SK-N-SH treated with all-trans-retinoic acid at 6 μM for 48 hours (cell line): ENCODE measurements around the gene NPR3.
"Not testable (repeated sequence)": the region's sequence is repeated elsewhere in the genome, so short reads cannot be mapped to it uniquely, and the experiment has no call there.

Source experiments
- ATAC-seq: fragments of 200-7000 bp; cut with Tn5 transposase; 3 replicates; pipeline ENCODE4 v1.9.1; 2020; ENCODE audit warnings: mild to moderate bottlenecking, moderate library complexity
- BACH2 ChIP-seq: fragments of 250-450 bp; sonication (Bioruptor Pico); IDR thresholded peaks from 2 replicates; pipeline ENCODE4 v1.9.0; 2021; ENCODE audit warnings: mild to moderate bottlenecking, borderline replicate concordance
- ESRRG ChIP-seq: fragments of 250-450 bp; sonication (Bioruptor Pico); IDR thresholded peaks from 2 replicates; pipeline ENCODE4 v1.6.1; 2021; ENCODE audit warnings: mild to moderate bottlenecking
- GLIS3 ChIP-seq: fragments of 250-450 bp; sonication (Bioruptor Pico); IDR thresholded peaks from 2 replicates; pipeline ENCODE4 v1.5.0; 2020; ENCODE audit warnings: mild to moderate bottlenecking, moderate library complexity
- ISL1 ChIP-seq: fragments of 250-450 bp; sonication (Bioruptor Pico); IDR thresholded peaks from 2 replicates; pipeline ENCODE4 v2.1.2; 2022; ENCODE audit warnings: mild to moderate bottlenecking, moderate library complexity
- OSR1 ChIP-seq: fragments of 250-450 bp; sonication (Bioruptor Pico); IDR thresholded peaks from 2 replicates; pipeline ENCODE4 v1.8.0; 2022; ENCODE audit warnings: moderate library complexity, mild to moderate bottlenecking, inconsistent platforms
- PPARA ChIP-seq: fragments of 250-450 bp; sonication (Bioruptor Pico); IDR thresholded peaks from 2 replicates; pipeline ENCODE4 v1.5.0; 2020; ENCODE audit warnings: mild to moderate bottlenecking, borderline replicate concordance
- RARB ChIP-seq: fragments of 250-450 bp; sonication (Bioruptor Pico); IDR thresholded peaks from 2 replicates; pipeline ENCODE4 v1.8.0; 2021; ENCODE audit warnings: mild to moderate bottlenecking, moderate library complexity
- SNAI2 ChIP-seq: fragments of 250-450 bp; sonication (Bioruptor Pico); IDR thresholded peaks from 2 replicates; pipeline ENCODE4 v1.5.0; 2020; ENCODE audit warnings: mild to moderate bottlenecking, moderate library complexity
- ZC3H10 ChIP-seq: fragments of 250-450 bp; sonication (Bioruptor Pico); IDR thresholded peaks from 2 replicates; pipeline ENCODE4 v1.5.1; 2021; ENCODE audit warnings: mild to moderate bottlenecking, moderate library complexity
- ZFP3 ChIP-seq: fragments of 250-450 bp; sonication (Bioruptor Pico); IDR thresholded peaks from 2 replicates; pipeline ENCODE4 v1.5.0; 2020; ENCODE audit warnings: mild to moderate bottlenecking, moderate library complexity
- ZFP30 ChIP-seq: fragments of 450-650 bp; formaldehyde crosslinking; IDR thresholded peaks from 2 replicates; pipeline ENCODE4 v1.5.0; 2022; ENCODE audit warnings: mild to moderate bottlenecking, moderate library complexity
- ZNF565 ChIP-seq: fragments of 450-650 bp; formaldehyde crosslinking; conservative IDR thresholded peaks from 2 replicates; pipeline ENCODE4 v1.5.0; 2020; ENCODE audit warnings: low read depth, mild to moderate bottlenecking, moderate library complexity
- ZNF70 ChIP-seq: fragments of 450-650 bp; formaldehyde crosslinking; IDR thresholded peaks from 2 replicates; pipeline ENCODE4 v1.5.0; 2020; ENCODE audit warnings: mild to moderate bottlenecking, moderate library complexity
- ZNF8 ChIP-seq: fragments of 450-650 bp; formaldehyde crosslinking; IDR thresholded peaks from 2 replicates; pipeline ENCODE4 v1.5.0; 2020; ENCODE audit warnings: mild to moderate bottlenecking, moderate library complexity
- TF ChIP-seq, protein P1 (sequence below): fragments of 250-450 bp; sonication (Bioruptor Pico); IDR thresholded peaks from 2 replicates; pipeline ENCODE4 v1.8.0; 2020; ENCODE audit warnings: mild to moderate bottlenecking, moderate library complexity, borderline replicate concordance
- TF ChIP-seq, protein P2 (sequence below): fragments of 250-450 bp; sonication (Bioruptor Pico); IDR thresholded peaks from 2 replicates; pipeline ENCODE4 v1.5.1; 2020; ENCODE audit warnings: low read depth, mild to moderate bottlenecking, moderate library complexity
- TF ChIP-seq, protein P3 (sequence below): fragments of 250-450 bp; sonication (Bioruptor Pico); IDR thresholded peaks from 2 replicates; pipeline ENCODE4 v1.8.0; 2021; ENCODE audit warnings: low read depth, mild to moderate bottlenecking, moderate library complexity, borderline replicate concordance
- TF ChIP-seq, protein P4 (sequence below): fragments of 250-450 bp; sonication (Bioruptor Pico); IDR thresholded peaks from 2 replicates; pipeline ENCODE4 v1.5.0; 2020; ENCODE audit warnings: mild to moderate bottlenecking, moderate library complexity
- TF ChIP-seq, protein P5 (sequence below): fragments of 250-450 bp; sonication (Bioruptor Pico); IDR thresholded peaks from 2 replicates; pipeline ENCODE4 v1.5.1; 2021; ENCODE audit warnings: mild to moderate bottlenecking, moderate library complexity

The NPR3 gene

DNA sequence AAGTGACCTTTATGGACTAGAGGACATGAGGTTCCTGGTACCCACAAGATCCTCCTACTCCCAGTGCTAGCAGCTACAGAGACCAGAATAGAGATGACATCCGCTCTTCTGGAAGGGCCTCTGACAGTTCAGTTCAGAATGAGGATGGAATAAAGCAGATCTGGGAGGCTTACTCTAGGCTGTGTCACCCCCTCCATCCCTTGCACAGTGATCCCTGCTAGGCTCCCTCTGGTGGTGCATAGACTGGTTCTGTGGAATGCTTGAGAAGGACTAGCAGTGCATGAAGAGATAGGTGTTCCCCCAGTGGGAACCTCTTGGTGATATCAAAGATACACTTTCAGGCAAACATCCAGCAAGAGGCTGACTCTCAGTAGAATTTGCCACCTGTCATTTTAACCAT lies 83.0 kb downstream of the NPR3 start:
- TF ChIP-seq ZNF70 (CRISPR knock-in tag) (no peak), BACH2 (no peak), SNAI2 (CRISPR knock-in tag) (no peak), GLIS3 (CRISPR knock-in tag) (no peak), ZFP30 (CRISPR knock-in tag) (no peak), PPARA (CRISPR knock-in tag) (no peak), ISL1 (CRISPR knock-in tag) (no peak), ZFP3 (CRISPR knock-in tag) (no peak)
- TF ChIP-seq, protein P1, sequence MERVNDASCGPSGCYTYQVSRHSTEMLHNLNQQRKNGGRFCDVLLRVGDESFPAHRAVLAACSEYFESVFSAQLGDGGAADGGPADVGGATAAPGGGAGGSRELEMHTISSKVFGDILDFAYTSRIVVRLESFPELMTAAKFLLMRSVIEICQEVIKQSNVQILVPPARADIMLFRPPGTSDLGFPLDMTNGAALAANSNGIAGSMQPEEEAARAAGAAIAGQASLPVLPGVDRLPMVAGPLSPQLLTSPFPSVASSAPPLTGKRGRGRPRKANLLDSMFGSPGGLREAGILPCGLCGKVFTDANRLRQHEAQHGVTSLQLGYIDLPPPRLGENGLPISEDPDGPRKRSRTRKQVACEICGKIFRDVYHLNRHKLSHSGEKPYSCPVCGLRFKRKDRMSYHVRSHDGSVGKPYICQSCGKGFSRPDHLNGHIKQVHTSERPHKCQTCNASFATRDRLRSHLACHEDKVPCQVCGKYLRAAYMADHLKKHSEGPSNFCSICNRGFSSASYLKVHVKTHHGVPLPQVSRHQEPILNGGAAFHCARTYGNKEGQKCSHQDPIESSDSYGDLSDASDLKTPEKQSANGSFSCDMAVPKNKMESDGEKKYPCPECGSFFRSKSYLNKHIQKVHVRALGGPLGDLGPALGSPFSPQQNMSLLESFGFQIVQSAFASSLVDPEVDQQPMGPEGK, result no peak
- TF ChIP-seq, all 23 proteins: peak for 0
- ATAC-seq, result peak; percentile 75

DNA sequence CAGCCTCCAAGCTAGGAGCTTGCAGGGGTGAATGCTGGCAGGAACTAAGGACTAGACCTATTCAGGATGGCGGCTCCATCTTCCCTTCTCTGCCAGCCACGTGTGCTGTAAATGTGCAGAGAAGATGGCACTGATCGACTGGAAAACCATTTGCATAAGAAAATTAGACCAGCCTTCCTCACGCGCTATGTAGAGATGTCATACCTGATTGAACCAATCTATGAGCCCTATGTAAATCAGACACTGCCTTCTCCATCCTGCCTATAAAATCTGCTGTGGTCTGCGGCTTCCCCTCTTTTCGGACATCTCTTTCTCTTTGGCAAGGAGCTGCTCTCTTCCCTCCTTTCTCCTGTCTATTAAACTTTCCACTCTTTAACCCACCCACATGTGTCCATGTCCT lies 91.6 kb downstream of the NPR3 start:
- TF ChIP-seq SNAI2 (CRISPR knock-in tag) (no peak), ISL1 (CRISPR knock-in tag) (no peak), ZNF8 (CRISPR knock-in tag) (no peak), ZC3H10 (CRISPR knock-in tag) (no peak), ZFP30 (CRISPR knock-in tag) (no peak)
- TF ChIP-seq, protein P2, sequence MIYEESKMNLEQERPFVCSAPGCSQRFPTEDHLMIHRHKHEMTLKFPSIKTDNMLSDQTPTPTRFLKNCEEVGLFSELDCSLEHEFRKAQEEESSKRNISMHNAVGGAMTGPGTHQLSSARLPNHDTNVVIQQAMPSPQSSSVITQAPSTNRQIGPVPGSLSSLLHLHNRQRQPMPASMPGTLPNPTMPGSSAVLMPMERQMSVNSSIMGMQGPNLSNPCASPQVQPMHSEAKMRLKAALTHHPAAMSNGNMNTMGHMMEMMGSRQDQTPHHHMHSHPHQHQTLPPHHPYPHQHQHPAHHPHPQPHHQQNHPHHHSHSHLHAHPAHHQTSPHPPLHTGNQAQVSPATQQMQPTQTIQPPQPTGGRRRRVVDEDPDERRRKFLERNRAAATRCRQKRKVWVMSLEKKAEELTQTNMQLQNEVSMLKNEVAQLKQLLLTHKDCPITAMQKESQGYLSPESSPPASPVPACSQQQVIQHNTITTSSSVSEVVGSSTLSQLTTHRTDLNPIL (CRISPR knock-in tag), result no peak
- TF ChIP-seq, protein P3, sequence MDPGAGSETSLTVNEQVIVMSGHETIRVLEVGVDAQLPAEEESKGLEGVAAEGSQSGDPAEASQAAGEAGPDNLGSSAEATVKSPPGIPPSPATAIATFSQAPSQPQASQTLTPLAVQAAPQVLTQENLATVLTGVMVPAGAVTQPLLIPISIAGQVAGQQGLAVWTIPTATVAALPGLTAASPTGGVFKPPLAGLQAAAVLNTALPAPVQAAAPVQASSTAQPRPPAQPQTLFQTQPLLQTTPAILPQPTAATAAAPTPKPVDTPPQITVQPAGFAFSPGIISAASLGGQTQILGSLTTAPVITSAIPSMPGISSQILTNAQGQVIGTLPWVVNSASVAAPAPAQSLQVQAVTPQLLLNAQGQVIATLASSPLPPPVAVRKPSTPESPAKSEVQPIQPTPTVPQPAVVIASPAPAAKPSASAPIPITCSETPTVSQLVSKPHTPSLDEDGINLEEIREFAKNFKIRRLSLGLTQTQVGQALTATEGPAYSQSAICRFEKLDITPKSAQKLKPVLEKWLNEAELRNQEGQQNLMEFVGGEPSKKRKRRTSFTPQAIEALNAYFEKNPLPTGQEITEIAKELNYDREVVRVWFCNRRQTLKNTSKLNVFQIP (CRISPR knock-in tag), result no peak
- peak; percentile 62 for ATAC-seq

DNA sequence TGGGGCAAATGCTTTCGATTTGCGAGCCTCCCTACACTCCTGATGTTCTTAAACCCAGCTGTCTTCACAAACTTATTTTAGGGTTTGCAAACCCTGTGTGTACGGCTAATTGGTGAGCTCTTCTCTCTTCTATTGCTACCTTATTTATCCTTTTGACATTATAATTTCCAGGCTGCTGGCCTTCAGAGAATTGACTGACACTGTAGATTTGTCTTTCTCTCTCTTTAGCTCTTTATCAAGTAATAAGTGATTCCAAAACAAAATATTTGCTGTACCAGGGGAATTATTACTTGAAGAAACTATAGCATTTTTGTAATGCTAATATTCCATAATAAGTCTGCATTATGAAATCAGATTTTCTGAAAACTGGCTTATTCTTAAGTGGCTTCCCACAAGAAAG lies 92.5 kb downstream of the NPR3 start:
- ATAC-seq, result peak; percentile 28
- TF ChIP-seq OSR1 (CRISPR knock-in tag), result no peak
- TF ChIP-seq RARB (CRISPR knock-in tag), result no peak
- no peak for TF ChIP-seq GLIS3 (CRISPR knock-in tag)
- no peak for TF ChIP-seq ESRRG (CRISPR knock-in tag)
- TF ChIP-seq, all 23 proteins: peak for 0

DNA sequence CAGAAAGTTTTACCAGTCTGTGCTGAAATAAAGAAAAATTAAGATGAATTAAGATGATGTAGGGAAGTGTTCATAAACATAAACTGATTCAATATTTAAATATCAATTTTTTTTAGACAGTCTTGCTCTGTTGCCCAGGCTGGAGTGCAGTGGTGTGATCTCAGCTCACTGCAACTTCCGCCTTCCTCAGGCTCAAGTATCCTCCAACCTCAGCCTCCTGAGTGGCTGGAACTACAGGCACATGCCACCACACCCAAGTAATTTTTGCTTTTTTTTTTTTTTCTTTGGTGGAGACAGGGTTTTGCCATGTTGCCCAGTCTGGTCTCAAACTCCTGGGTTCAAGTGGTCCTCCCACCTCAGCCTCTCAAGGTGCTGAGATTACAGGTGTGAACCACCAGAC lies 94.3 kb downstream of the NPR3 start:
- ATAC-seq, result not testable (repeated sequence)

DNA sequence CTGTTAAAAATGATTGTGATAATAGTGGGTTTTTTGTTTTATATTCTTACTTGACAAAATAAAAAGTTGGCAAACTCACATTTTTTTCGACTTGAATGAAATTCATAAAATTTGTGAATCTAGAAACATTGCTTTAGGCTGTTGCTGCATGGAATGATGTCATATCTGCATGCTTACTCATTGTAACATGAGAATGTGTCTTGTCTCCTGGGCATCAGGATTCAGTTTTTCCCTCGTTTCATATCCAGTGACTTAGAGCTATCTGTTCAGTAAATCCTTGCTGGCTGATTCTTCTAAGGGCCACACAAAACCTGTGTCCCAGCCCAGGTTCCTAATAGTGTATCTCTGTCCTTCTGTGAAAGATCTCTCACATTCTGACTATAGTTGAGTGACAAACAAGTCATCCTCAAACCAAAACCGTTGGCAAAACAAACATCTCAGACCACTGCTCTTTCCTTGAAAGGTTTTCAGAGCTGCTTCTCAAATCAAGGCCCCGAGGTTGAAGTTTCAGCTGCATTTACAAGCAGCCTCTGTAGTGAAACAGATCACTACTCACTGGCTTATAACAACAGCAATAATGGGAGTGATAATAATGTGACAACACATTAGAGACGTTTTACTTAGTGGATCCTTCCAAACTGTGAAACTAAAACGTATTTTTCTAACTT lies 95.0 kb downstream of the NPR3 start:
- peak; percentile 78 for ATAC-seq

More for the DNA sequence above, 95.0 kb downstream of the NPR3 start:
- TF ChIP-seq PPARA (CRISPR knock-in tag), result no peak
- TF ChIP-seq, protein P4, sequence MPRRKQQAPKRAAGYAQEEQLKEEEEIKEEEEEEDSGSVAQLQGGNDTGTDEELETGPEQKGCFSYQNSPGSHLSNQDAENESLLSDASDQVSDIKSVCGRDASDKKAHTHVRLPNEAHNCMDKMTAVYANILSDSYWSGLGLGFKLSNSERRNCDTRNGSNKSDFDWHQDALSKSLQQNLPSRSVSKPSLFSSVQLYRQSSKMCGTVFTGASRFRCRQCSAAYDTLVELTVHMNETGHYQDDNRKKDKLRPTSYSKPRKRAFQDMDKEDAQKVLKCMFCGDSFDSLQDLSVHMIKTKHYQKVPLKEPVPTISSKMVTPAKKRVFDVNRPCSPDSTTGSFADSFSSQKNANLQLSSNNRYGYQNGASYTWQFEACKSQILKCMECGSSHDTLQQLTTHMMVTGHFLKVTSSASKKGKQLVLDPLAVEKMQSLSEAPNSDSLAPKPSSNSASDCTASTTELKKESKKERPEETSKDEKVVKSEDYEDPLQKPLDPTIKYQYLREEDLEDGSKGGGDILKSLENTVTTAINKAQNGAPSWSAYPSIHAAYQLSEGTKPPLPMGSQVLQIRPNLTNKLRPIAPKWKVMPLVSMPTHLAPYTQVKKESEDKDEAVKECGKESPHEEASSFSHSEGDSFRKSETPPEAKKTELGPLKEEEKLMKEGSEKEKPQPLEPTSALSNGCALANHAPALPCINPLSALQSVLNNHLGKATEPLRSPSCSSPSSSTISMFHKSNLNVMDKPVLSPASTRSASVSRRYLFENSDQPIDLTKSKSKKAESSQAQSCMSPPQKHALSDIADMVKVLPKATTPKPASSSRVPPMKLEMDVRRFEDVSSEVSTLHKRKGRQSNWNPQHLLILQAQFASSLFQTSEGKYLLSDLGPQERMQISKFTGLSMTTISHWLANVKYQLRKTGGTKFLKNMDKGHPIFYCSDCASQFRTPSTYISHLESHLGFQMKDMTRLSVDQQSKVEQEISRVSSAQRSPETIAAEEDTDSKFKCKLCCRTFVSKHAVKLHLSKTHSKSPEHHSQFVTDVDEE (CRISPR knock-in tag), result no peak
- TF ChIP-seq ZC3H10 (CRISPR knock-in tag), result no peak
- no peak for TF ChIP-seq ZNF565 (CRISPR knock-in tag)
- no peak for TF ChIP-seq GLIS3 (CRISPR knock-in tag)
- TF ChIP-seq, protein P5, sequence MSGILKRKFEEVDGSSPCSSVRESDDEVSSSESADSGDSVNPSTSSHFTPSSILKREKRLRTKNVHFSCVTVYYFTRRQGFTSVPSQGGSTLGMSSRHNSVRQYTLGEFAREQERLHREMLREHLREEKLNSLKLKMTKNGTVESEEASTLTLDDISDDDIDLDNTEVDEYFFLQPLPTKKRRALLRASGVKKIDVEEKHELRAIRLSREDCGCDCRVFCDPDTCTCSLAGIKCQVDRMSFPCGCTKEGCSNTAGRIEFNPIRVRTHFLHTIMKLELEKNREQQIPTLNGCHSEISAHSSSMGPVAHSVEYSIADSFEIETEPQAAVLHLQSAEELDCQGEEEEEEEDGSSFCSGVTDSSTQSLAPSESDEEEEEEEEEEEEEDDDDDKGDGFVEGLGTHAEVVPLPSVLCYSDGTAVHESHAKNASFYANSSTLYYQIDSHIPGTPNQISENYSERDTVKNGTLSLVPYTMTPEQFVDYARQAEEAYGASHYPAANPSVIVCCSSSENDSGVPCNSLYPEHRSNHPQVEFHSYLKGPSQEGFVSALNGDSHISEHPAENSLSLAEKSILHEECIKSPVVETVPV, result no peak
- TF ChIP-seq, protein P1, result no peak
- TF ChIP-seq BACH2, result no peak
- TF ChIP-seq, all 23 proteins: peak for 0
